Erythroblast (primary cell): ENCODE data around the gene TMEM176A.

Experiments used
- GATA1 ChIP-seq: IDR thresholded peaks from 2 replicates; pipeline ENCODE4 v1.6.1; 2011; ENCODE audit warnings: low read depth, mild to moderate bottlenecking, control low read depth, low read length, moderate library complexity
- POLR2A ChIP-seq: IDR thresholded peaks from 2 replicates; pipeline ENCODE4 v1.6.1; 2011; ENCODE audit warnings: mild to moderate bottlenecking, low read length

GRCh38 chr7:150780292-150780691 lies 20.3 kb upstream of the TMEM176A start:
- TF ChIP-seq POLR2A = no peak
- TF ChIP-seq GATA1 = no peak
